Epithelial cell of proximal tubule (primary cell): ENCODE results near the gene HTRA3. TPM values are rescaled to one million over a fixed set of nuclear protein-coding genes. Genes with fewer than 3 reads are reported as not detected.

Source experiments
- DNase-seq: peaks from one replicate; pipeline ENCODE4 v3.0.0-alpha.2; 2011; ENCODE audit warnings: low read depth
- H3K4me3 ChIP-seq: 2 replicates; pipeline ENCODE4 v1.5.1; 2011; ENCODE audit warnings: low read depth, mild to moderate bottlenecking, low read length
- CTCF ChIP-seq: conservative IDR thresholded peaks from 2 replicates; pipeline ENCODE4 v1.5.1; 2012; ENCODE audit warnings: low read depth, mild to moderate bottlenecking, low read length
- total RNA-seq: library from RNA; depleted of rRNA; stranded (reverse); fragments of >200 nt; gene quantifications from 2 replicates; pipeline ENCODE4 v1.2.3, GENCODE V29; 2015

HTRA3 gene
- total RNA-seq, 1 donor from 2014 or later, result 1.2 TPM

- no peak for TF ChIP-seq CTCF
Measured at GRCh38 chr4:8286719-8287342, 17.3 kb downstream of the HTRA3 start.

GRCh38 chr4:8287343-8288280, 18.1 kb downstream of the HTRA3 start:
- H3K4me3 ChIP-seq, result no peak overlapping the region
- TF ChIP-seq CTCF, result no peak
- DNase-seq, result no peak

More at GRCh38 chr4:8286719-8287342, 17.3 kb downstream of the HTRA3 start:
- DNase-seq, result no peak
- no peak overlapping the region for H3K4me3 ChIP-seq

- no peak for TF ChIP-seq CTCF
- H3K4me3 ChIP-seq, result no peak overlapping the region
- no peak for DNase-seq
Measured at GRCh38 chr4:8289151-8289750, 19.7 kb downstream of the HTRA3 start.

GRCh38 chr4:8289956-8290700, 20.6 kb downstream of the HTRA3 start:
- no peak overlapping the region for H3K4me3 ChIP-seq
- DNase-seq, result no peak
- TF ChIP-seq CTCF, result no peak

GRCh38 chr4:8290701-8290970, 21.1 kb downstream of the HTRA3 start:
- H3K4me3 ChIP-seq, result no peak overlapping the region
- no peak for TF ChIP-seq CTCF
- no peak for DNase-seq

- no peak for TF ChIP-seq CTCF
- H3K4me3 ChIP-seq, result no peak overlapping the region
- no peak for DNase-seq
Measured at GRCh38 chr4:8291036-8291682, 21.6 kb downstream of the HTRA3 start.
